ENCODE results near the gene SEPTIN8. TPM values are rescaled to one million over a fixed set of nuclear protein-coding genes. Genes with fewer than 3 reads are reported as not detected.
A peak's percentile ranks its signal among the peaks of the same experiment; 100 is the strongest.

SEPTIN8 gene
- total RNA-seq, 1 donor from 2014 or later, result 127 TPM

DNA sequence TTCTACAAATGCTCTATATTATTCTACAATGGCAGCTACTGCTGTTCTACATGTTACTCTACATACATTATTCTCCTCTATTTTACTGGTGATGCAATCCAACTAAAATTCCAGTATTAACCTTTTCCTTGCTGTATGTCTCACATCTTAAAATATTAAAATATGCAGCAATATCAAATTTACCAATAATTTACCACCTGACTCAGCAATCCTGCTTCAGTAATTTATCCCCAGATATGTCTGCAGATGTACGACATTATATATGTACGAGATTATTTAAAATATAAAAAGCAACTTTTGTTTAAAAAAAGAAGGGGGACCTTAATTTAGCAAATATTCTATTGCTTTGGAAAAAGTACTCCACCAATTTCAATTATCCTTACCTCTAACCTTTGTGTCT lies 51.3 kb downstream of the SEPTIN8 start:
- no peak overlapping the region for H3K4me3 Mint-ChIP-seq (ENCODE audit: unreplicated experiment)
- no peaks in the 10 kb centered on the region for H3K9me3 Mint-ChIP-seq (ENCODE audit: low read depth)
- no peak for DNase-seq (ENCODE audit: low spot score)
- no peaks in the 10 kb centered on the region for H3K4me1 Mint-ChIP-seq (ENCODE audit: low read depth)
- TF ChIP-seq, protein P1, sequence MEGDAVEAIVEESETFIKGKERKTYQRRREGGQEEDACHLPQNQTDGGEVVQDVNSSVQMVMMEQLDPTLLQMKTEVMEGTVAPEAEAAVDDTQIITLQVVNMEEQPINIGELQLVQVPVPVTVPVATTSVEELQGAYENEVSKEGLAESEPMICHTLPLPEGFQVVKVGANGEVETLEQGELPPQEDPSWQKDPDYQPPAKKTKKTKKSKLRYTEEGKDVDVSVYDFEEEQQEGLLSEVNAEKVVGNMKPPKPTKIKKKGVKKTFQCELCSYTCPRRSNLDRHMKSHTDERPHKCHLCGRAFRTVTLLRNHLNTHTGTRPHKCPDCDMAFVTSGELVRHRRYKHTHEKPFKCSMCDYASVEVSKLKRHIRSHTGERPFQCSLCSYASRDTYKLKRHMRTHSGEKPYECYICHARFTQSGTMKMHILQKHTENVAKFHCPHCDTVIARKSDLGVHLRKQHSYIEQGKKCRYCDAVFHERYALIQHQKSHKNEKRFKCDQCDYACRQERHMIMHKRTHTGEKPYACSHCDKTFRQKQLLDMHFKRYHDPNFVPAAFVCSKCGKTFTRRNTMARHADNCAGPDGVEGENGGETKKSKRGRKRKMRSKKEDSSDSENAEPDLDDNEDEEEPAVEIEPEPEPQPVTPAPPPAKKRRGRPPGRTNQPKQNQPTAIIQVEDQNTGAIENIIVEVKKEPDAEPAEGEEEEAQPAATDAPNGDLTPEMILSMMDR (IDR thresholded peaks at IDR 0.05), result no peak
- H3K27ac Mint-ChIP-seq (ENCODE audit: unreplicated experiment), result no peak overlapping the region
- no peaks in the 10 kb centered on the region for H3K27me3 Mint-ChIP-seq (ENCODE audit: low read depth)
- peaks cover 18% of the 10 kb centered on the region for H3K36me3 Mint-ChIP-seq (ENCODE audit: low read depth)

DNA sequence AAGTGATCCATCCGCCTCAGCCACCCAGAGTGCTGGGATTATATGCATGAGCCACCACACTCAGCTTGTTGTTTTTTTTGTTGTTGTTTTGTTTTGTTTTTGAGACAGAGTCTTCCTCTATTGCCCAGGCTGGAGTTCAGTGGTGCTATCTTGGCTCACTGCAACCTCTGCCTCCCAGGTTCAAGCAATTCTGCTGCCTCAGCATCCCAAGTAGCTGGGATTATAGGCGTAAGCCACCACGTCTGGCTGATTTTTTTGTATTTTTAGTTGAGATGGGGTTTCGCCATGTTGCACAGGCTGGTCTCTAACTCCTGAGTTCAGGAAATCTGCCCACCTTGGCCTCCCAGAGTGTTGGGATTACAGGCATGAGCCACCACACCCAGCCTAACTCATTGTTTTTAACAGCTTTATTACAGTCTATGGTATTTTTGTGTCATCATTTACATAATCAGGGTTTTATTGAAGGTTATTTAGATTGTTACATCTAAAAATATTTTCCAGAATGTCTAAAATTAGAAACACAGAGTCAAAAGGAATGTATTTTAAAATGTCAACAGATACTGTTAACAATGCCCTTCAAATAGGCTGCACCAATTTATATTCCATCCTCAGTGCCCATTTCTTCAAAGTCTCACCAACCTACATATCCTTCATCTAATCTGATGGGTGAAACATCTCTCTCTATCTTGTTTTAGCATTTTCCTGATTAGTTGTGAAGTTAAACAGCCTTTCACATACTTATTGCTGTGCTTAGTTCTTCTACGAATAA lies 58.3 kb downstream of the SEPTIN8 start:
- no peak for DNase-seq (ENCODE audit: low spot score)
- Mint-ChIP-seq H3K36me3 (ENCODE audit: low read depth) (peaks cover 12% of the 10 kb centered on the region), H3K4me3 (ENCODE audit: unreplicated experiment) (no peak overlapping the region), H3K4me1 (ENCODE audit: low read depth) (no peaks in the 10 kb centered on the region), H3K27ac (ENCODE audit: unreplicated experiment) (no peak overlapping the region), H3K27me3 (ENCODE audit: low read depth) (no peaks in the 10 kb centered on the region), H3K9me3 (ENCODE audit: low read depth) (no peaks in the 10 kb centered on the region)
- TF ChIP-seq, protein P1 (IDR thresholded peaks at IDR 0.05), result no peak

DNA sequence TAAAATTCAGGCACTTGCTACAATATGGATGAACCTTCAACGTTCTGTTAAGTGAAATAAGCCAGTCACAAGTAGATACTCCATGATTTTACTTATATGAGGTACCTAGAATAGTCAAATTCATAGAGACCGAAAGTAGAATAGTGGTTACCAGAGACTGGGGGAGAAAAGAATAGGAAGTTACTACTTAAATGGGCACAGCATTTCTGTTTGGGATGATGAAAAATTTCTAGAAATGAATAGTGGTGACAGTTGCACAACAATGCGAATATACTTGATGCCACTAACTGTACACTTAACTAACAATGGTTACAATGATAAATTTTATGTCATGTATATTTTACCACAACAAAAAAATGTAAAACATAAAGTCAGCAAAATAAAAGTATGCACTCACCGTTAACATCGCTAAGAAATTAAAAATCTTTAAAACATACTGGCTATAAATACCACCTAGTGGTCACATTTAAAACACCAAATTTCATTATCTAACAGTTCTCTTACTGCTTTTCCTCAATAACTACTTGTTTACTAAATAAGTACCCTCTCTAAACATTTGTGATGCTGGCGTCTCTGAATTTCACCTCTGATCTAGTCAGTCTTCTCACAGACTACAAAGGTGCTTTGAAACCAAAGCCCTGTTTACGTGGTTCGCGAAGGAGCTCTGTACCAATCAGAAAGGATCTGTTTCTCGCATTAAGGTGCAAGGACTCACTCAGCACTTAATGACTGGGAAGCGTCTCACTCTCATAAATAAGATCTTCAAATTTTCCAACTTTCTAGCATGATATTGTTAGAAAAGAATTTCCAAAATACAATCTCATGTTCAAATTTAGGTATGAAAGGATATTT lies 62.4 kb downstream of the SEPTIN8 start:
- H3K9me3 Mint-ChIP-seq (ENCODE audit: low read depth), result no peaks in the 10 kb centered on the region
- H3K27ac Mint-ChIP-seq (ENCODE audit: unreplicated experiment), result no peak overlapping the region
- peaks cover 7% of the 10 kb centered on the region for H3K36me3 Mint-ChIP-seq (ENCODE audit: low read depth)
- TF ChIP-seq, protein P1 (IDR thresholded peaks at IDR 0.05), result peak; percentile 88
- no peaks in the 10 kb centered on the region for H3K4me1 Mint-ChIP-seq (ENCODE audit: low read depth)
- no peak overlapping the region for H3K4me3 Mint-ChIP-seq (ENCODE audit: unreplicated experiment)
- no peak for DNase-seq (ENCODE audit: low spot score)
- H3K27me3 Mint-ChIP-seq (ENCODE audit: low read depth), result no peaks in the 10 kb centered on the region

DNA sequence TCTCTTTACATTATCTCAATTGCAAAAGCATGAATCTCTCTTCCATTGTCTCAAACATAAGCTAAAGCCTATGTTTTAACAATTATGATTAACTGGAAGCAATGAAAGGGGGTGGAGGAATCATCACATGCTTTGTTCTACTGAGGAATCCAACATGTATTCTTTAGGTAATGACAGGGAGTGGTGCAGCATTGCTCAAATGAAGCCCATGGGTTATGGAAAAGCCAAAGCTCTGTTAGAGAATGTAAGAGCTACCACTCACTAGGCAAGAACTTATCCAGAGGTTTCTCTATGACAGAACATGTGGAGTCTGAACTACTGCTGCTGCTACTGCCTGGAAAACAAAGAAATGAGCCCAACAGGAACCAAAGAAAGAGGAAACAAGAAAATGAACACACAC lies 68.4 kb downstream of the SEPTIN8 start:
- Mint-ChIP-seq H3K9me3 (ENCODE audit: low read depth) (no peaks in the 10 kb centered on the region), H3K4me1 (ENCODE audit: low read depth) (peaks cover 8% of the 10 kb centered on the region), H3K27me3 (ENCODE audit: low read depth) (no peaks in the 10 kb centered on the region), H3K36me3 (ENCODE audit: low read depth) (peaks cover 4% of the 10 kb centered on the region), H3K27ac (ENCODE audit: unreplicated experiment) (no peak overlapping the region), H3K4me3 (ENCODE audit: unreplicated experiment) (no peak overlapping the region)
- DNase-seq (ENCODE audit: low spot score), result no peak
- TF ChIP-seq, protein P1 (IDR thresholded peaks at IDR 0.05), result no peak

DNA sequence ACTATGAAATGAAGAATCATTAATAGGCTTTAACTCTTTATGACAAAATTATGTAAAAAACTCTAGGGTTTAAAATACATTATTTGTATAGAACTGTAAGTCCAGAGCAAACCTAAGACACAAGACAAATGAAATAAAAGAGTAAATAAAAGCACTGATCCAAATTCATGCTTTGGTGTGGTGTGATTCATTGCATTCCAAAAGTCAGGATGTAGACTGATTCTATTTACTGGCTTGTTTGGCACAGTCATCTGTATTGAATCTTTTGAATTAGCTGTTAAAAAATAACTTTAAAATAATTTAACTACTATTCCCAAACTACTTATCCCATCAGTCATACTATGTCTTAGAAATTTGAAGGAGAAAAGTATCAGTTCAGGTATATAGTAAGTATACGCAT lies 72.2 kb downstream of the SEPTIN8 start:
- peaks cover 8% of the 10 kb centered on the region for H3K4me1 Mint-ChIP-seq (ENCODE audit: low read depth)
- TF ChIP-seq, protein P1 (IDR thresholded peaks at IDR 0.05), result no peak
- H3K27me3 Mint-ChIP-seq (ENCODE audit: low read depth), result no peaks in the 10 kb centered on the region
- H3K9me3 Mint-ChIP-seq (ENCODE audit: low read depth), result no peaks in the 10 kb centered on the region
- H3K36me3 Mint-ChIP-seq (ENCODE audit: low read depth), result peaks cover 17% of the 10 kb centered on the region
- H3K27ac Mint-ChIP-seq (ENCODE audit: unreplicated experiment), result no peak overlapping the region
- no peak overlapping the region for H3K4me3 Mint-ChIP-seq (ENCODE audit: unreplicated experiment)
- DNase-seq (ENCODE audit: low spot score), result no peak
